GM21390 (cell line): ENCODE data around the gene CRADD.
"Not testable (repeated sequence)": the region's sequence is repeated elsewhere in the genome, so short reads cannot be mapped to it uniquely, and the experiment has no call there.

Experiments
- ATAC-seq: cut with Tn5 transposase; IDR thresholded peaks from one replicate; pipeline ENCODE4 v1.9.1; 2021; ENCODE audit not compliant: unreplicated experiment

The CRADD gene

GRCh38 chr12:93677195-93678064, at the start of gene CRADD:
Gene CRADD, plus strand, starts transcription at chr12:93677375.
- peak; percentile 90 for ATAC-seq

- no peak for ATAC-seq
Measured at GRCh38 chr12:93632383-93632782, 44.8 kb upstream of the CRADD start.

- no peak for ATAC-seq
Measured at GRCh38 chr12:93634416-93634815, 42.8 kb upstream of the CRADD start.

GRCh38 chr12:93636708-93637107, 40.5 kb upstream of the CRADD start:
- no peak for ATAC-seq

- no peak for ATAC-seq
Measured at GRCh38 chr12:93638095-93638494, 39.1 kb upstream of the CRADD start.

- ATAC-seq = no peak
Measured at GRCh38 chr12:93638954-93639353, 38.2 kb upstream of the CRADD start.

- no peak for ATAC-seq
Measured at GRCh38 chr12:93639406-93639805, 37.8 kb upstream of the CRADD start.

- not testable (repeated sequence) for ATAC-seq
Measured at GRCh38 chr12:93641380-93641779, 35.8 kb upstream of the CRADD start.

- ATAC-seq = no peak
Measured at GRCh38 chr12:93642751-93643150, 34.4 kb upstream of the CRADD start.

- ATAC-seq = no peak
Measured at GRCh38 chr12:93645702-93646101, 31.5 kb upstream of the CRADD start.

- ATAC-seq = no peak
Measured at GRCh38 chr12:93650626-93651025, 26.5 kb upstream of the CRADD start.

GRCh38 chr12:93653079-93653478, 24.1 kb upstream of the CRADD start:
- no peak for ATAC-seq

GRCh38 chr12:93653712-93654111, 23.5 kb upstream of the CRADD start:
- ATAC-seq = no peak

- no peak for ATAC-seq
Measured at GRCh38 chr12:93654421-93654820, 22.8 kb upstream of the CRADD start.

GRCh38 chr12:93657071-93657470, 20.1 kb upstream of the CRADD start:
- ATAC-seq = no peak

GRCh38 chr12:93661021-93661420, 16.2 kb upstream of the CRADD start:
- ATAC-seq = no peak

- ATAC-seq = no peak
Measured at GRCh38 chr12:93663006-93663728, 14.0 kb upstream of the CRADD start.

GRCh38 chr12:93663729-93664084, 13.5 kb upstream of the CRADD start:
- ATAC-seq = no peak

- ATAC-seq = no peak
Measured at GRCh38 chr12:93664573-93665138, 12.5 kb upstream of the CRADD start.

GRCh38 chr12:93667672-93668071, 9.5 kb upstream of the CRADD start:
- no peak for ATAC-seq

GRCh38 chr12:93668919-93669418, 8.2 kb upstream of the CRADD start:
- peak; percentile 66 for ATAC-seq

GRCh38 chr12:93669452-93669851, 7.7 kb upstream of the CRADD start:
- no peak for ATAC-seq
